B cell (primary cell): ENCODE data around the gene CLASRP. TPM values are rescaled to one million over a fixed set of nuclear protein-coding genes. Genes with fewer than 3 reads are reported as not detected.
A peak's percentile ranks its signal among the peaks of the same experiment; 100 is the strongest.

ENCODE experiments used
- ATAC-seq: fragments of 200-7000 bp; cut with Tn5 transposase; one replicate; pipeline ENCODE4 v1.10.0; 2021; ENCODE audit warnings: low read depth, mild to moderate bottlenecking, moderate number of reproducible peaks, moderate library complexity
- CTCF ChIA-PET: fragments of 350-600 bp; sonication (Branson Sonifier 250); formaldehyde crosslinking; loops from one replicate; lab custom pipeline; 2021; ENCODE audit warnings: antibody characterized with exemption, inconsistent platforms; lab: Charles Lee
- POLR2A ChIA-PET: fragments of 350-600 bp; sonication (Branson Sonifier 250); formaldehyde crosslinking; loops from one replicate; lab custom pipeline; 2021; ENCODE audit warnings: antibody characterized with exemption; lab: Charles Lee
- DNase-seq: peaks from one replicate; pipeline ENCODE4 v3.0.0; 2013
- H2AFZ ChIP-seq: 2 replicates; pipeline ENCODE4 v1.6.1; 2012; ENCODE audit warnings: mild to moderate bottlenecking, low read depth, low read length; ENCODE audit not compliant: insufficient read depth, poor library complexity, severe bottlenecking
- H3K27ac ChIP-seq, 2 donors: 1 replicate in 1 of 2; 2 replicates in 1 of 2; pipeline ENCODE4 v1.5.1; 2012 to 2013; ENCODE audit warnings: low read length in 2 of 2, mild to moderate bottlenecking in 2 of 2, moderate library complexity in 1 of 2
- H3K27me3 ChIP-seq, 4 experiments: fragments of 200-600 bp in 1 of 4; sonication (generic) in 1 of 4; replicated peaks in 1 of 4; 1 replicate in 2 of 4; 2 replicates in 2 of 4; pipeline versions ENCODE4 v1.6.1 to v1.7.0; 2013 to 2016; ENCODE audit warnings: low read length in 3 of 4, mild to moderate bottlenecking in 2 of 4, mixed read lengths in 1 of 4, moderate library complexity in 1 of 4; ENCODE audit not compliant: insufficient read depth in 4 of 4, control insufficient read depth in 3 of 4; ENCODE audit errors: control extremely low read depth in 1 of 4
- H3K36me3 ChIP-seq, 2 experiments: replicated peaks in 1 of 2; 1 replicate in 1 of 2; 2 replicates in 1 of 2; pipeline versions ENCODE4 v1.6.1 to v1.7.1; 2013; ENCODE audit warnings: low read length in 1 of 2; ENCODE audit not compliant: insufficient read depth in 2 of 2, control insufficient read depth in 1 of 2; ENCODE audit errors: control extremely low read depth in 1 of 2, extremely low read depth in 1 of 2
- H3K4me1 ChIP-seq, 2 donors: fragments of 200-600 bp in 1 of 2; sonication (generic) in 1 of 2; 1 replicate in 1 of 2; 2 replicates in 1 of 2; pipeline versions ENCODE4 v1.5.1 to v1.6.1; 2013 to 2017; ENCODE audit warnings: low read length in 2 of 2; ENCODE audit not compliant: control insufficient read depth in 2 of 2, insufficient read depth in 2 of 2
- H3K4me2 ChIP-seq: replicated peaks from 2 replicates; pipeline ENCODE3; 2012; ENCODE audit warnings: mild to moderate bottlenecking, low read depth, low read length; ENCODE audit not compliant: poor library complexity, severe bottlenecking
- H3K4me3 ChIP-seq, 5 experiments: fragments of 200-600 bp in 1 of 5; sonication (generic) in 1 of 5; 1 replicate in 3 of 5; 2 replicates in 2 of 5; pipeline versions ENCODE4 v1.5.1 to v1.7.0; 2011 to 2016; ENCODE audit warnings: low read length in 4 of 5, mild to moderate bottlenecking in 4 of 5, low read depth in 2 of 5, control low read depth in 1 of 5, moderate library complexity in 1 of 5; ENCODE audit not compliant: insufficient read depth in 1 of 5; ENCODE audit errors: control extremely low read depth in 1 of 5, extremely low read depth in 1 of 5
- H3K79me2 ChIP-seq: fragments of 200-600 bp; sonication (generic); one replicate; pipeline ENCODE4 v1.6.0; 2016; ENCODE audit warnings: low read length; ENCODE audit not compliant: control insufficient read depth, insufficient read depth
- H3K9ac ChIP-seq: fragments of 200-600 bp; sonication (generic); 2 replicates; pipeline ENCODE4 v1.6.1; 2017; ENCODE audit warnings: mild to moderate bottlenecking, low read length, moderate library complexity
- H3K9me3 ChIP-seq, 3 donors: one replicate each; pipeline versions ENCODE4 v1.6.1 to v1.7.1; 2013; ENCODE audit warnings: low read length in 2 of 3; ENCODE audit not compliant: control insufficient read depth in 2 of 3, insufficient read depth in 1 of 3; ENCODE audit errors: control extremely low read depth in 1 of 3
- H4K20me1 ChIP-seq: 2 replicates; pipeline ENCODE4 v1.6.0; 2012; ENCODE audit warnings: mild to moderate bottlenecking, low read length; ENCODE audit not compliant: insufficient read depth, control insufficient read depth, poor library complexity, severe bottlenecking
- H3K27ac Mint-ChIP-seq: one replicate; pipeline ENCODE4 v1.8.0; 2021; ENCODE audit warnings: mixed read lengths
- H3K27me3 Mint-ChIP-seq: one replicate; pipeline ENCODE4 v1.8.0; 2021; ENCODE audit warnings: mixed read lengths
- H3K4me1 Mint-ChIP-seq: one replicate; pipeline ENCODE4 v1.8.0; 2021; ENCODE audit warnings: mixed read lengths
- H3K4me3 Mint-ChIP-seq: one replicate; pipeline ENCODE4 v1.8.0; 2021; ENCODE audit warnings: mixed read lengths
- H3K9me3 Mint-ChIP-seq: one replicate; pipeline ENCODE4 v1.8.0; 2022; ENCODE audit warnings: mixed read lengths; ENCODE audit not compliant: insufficient read depth
- EZH2 ChIP-seq: IDR thresholded peaks from 2 replicates; pipeline ENCODE4 v1.6.1; 2012; ENCODE audit warnings: borderline replicate concordance, low read depth, mild to moderate bottlenecking, moderate library complexity, low read length; ENCODE audit not compliant: insufficient read depth, poor library complexity, severe bottlenecking
- WGBS: methylation state at CpG from one replicate; pipeline ENCODE4 v1.1.5; 2013; ENCODE audit warnings: missing lambda C conversion rate; ENCODE audit not compliant: insufficient coverage; 5-methylcytosine and 5-hydroxymethylcytosine counted together
- intact Hi-C: fragments of 100-400 bp; cut with micrococcal nuclease; formaldehyde crosslinking; loops from one replicate; pipeline ENCODE4 v1.10.0; 2022
- polyA plus RNA-seq: library from polyadenylated mRNA; depleted of rRNA; stranded (reverse); fragments of >200 nt; gene quantifications from 2 replicates; pipeline ENCODE4 v1.2.3, GENCODE V29; 2012
- total RNA-seq, 2 donors: library from RNA; stranded (reverse); fragments of 120-200 nt in 1 of 2; gene quantifications; 1 replicate in 1 of 2; 2 replicates in 1 of 2; pipeline versions ENCODE4 v1.2.3 to v1.2.4, GENCODE V29; 2013 to 2022
- TF ChIP-seq, protein P1 (sequence below): fragments of 200-600 bp; IDR thresholded peaks from one replicate; pipeline ENCODE4 v1.8.0; 2022; ENCODE audit warnings: antibody characterized with exemption, mild to moderate bottlenecking

CLASRP gene
- total and polyA plus RNA-seq, 2 donors (not counting 1 experiment from before 2014, with no cell fraction given), result 234 to 285 TPM

GRCh38 chr19:45035755-45036154, 3.1 kb upstream of the CLASRP start:
- Histone ChIP-seq H4K20me1 (peaks cover 18% of the 10 kb centered on the region), H2AFZ (no peak overlapping the region), H3K9ac (no peak overlapping the region), H3K27ac (no peak overlapping the region), H3K4me2 (no peak overlapping the region), H3K4me1 (peaks cover 14 to 21% of the 10 kb centered on the region in 2 donors), H3K27me3 (no peaks in the 10 kb centered on the region), H3K4me3 (no peak overlapping the region), H3K36me3 (peaks cover 15 to 69% of the 10 kb centered on the region in 2 experiments), H3K79me2 (peaks cover 38% of the 10 kb centered on the region), H3K9me3 (peaks cover 0 to 6% (median 0%) of the 10 kb centered on the region in 3 donors)
- DNase-seq, result no peak
- Mint-ChIP-seq H3K27me3 (no peaks in the 10 kb centered on the region), H3K9me3 (no peaks in the 10 kb centered on the region), H3K4me3 (no peak overlapping the region), H3K27ac (no peak overlapping the region), H3K4me1 (peaks cover 21% of the 10 kb centered on the region)
- WGBS, result 100% methylated on average over 5 of the region's 6 CpGs
- no peak for ATAC-seq
- no peak for TF ChIP-seq EZH2
- TF ChIP-seq, protein P1, sequence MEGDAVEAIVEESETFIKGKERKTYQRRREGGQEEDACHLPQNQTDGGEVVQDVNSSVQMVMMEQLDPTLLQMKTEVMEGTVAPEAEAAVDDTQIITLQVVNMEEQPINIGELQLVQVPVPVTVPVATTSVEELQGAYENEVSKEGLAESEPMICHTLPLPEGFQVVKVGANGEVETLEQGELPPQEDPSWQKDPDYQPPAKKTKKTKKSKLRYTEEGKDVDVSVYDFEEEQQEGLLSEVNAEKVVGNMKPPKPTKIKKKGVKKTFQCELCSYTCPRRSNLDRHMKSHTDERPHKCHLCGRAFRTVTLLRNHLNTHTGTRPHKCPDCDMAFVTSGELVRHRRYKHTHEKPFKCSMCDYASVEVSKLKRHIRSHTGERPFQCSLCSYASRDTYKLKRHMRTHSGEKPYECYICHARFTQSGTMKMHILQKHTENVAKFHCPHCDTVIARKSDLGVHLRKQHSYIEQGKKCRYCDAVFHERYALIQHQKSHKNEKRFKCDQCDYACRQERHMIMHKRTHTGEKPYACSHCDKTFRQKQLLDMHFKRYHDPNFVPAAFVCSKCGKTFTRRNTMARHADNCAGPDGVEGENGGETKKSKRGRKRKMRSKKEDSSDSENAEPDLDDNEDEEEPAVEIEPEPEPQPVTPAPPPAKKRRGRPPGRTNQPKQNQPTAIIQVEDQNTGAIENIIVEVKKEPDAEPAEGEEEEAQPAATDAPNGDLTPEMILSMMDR, result no peak
- CTCF ChIA-PET, result no interaction called here
- POLR2A ChIA-PET, result no interaction called here
- intact Hi-C loops, result loop anchor here (5.0 kb wide), 1 partner anchor 57 kb away; the partner anchor contains the start of gene PPP1R37

GRCh38 chr19:45037393-45038169, 1.3 kb upstream of the CLASRP start:
- H3K27ac Mint-ChIP-seq, result peak overlapping the region; percentile 46
- Histone ChIP-seq H3K9ac (no peak overlapping the region), H3K4me1 (peaks cover 26 to 35% of the 10 kb centered on the region in 2 donors), H3K4me3 (no peak overlapping the region), H3K36me3 (peaks cover 11 to 72% of the 10 kb centered on the region in 2 experiments), H3K27ac (peak overlapping the region in 1 of 2 donors; percentile 23), H3K27me3 (no peaks in the 10 kb centered on the region), H3K4me2 (no peak overlapping the region), H3K79me2 (peaks cover 56% of the 10 kb centered on the region), H2AFZ (no peak overlapping the region), H4K20me1 (peaks cover 37% of the 10 kb centered on the region), H3K9me3 (peaks cover 0 to 6% (median 0%) of the 10 kb centered on the region in 3 donors)
- 96% methylated on average over 26 of the region's 37 CpGs for WGBS
- no peaks in the 10 kb centered on the region for H3K9me3 Mint-ChIP-seq
- DNase-seq (peak; percentile 37), ATAC-seq (no peak)
- H3K4me3 Mint-ChIP-seq, result peak overlapping the region; percentile 65
- ChIA-PET CTCF (interaction anchor here (1.4 to 5.1 kb wide), 5 partner anchors 10 to 48 kb away, joined by 6 to 24 read pairs (median 19); no protein-coding TSS in a partner anchor), POLR2A (interaction anchor here (1.1 to 3.1 kb wide), 4 partner anchors 10 to 55 kb away, joined by 3 to 26 read pairs (median 8); partner anchors contain the start of gene PPP1R37)
- H3K4me1 Mint-ChIP-seq, result peaks cover 35% of the 10 kb centered on the region
- TF ChIP-seq, protein P1, result no peak
- no peaks in the 10 kb centered on the region for H3K27me3 Mint-ChIP-seq
- intact Hi-C loops, result loop anchor here (5.0 kb wide), 1 partner anchor 55 kb away; the partner anchor contains the start of gene PPP1R37
